CD8-positive, alpha-beta memory T cell (primary cell): ENCODE measurements around the gene FIGNL1. TPM values are rescaled to one million over a fixed set of nuclear protein-coding genes. Genes with fewer than 3 reads are reported as not detected.

ENCODE experiments used
- CTCF ChIA-PET: fragments of 350-600 bp; sonication (Branson Sonifier 250); formaldehyde crosslinking; loops from one replicate; lab custom pipeline; 2021; ENCODE audit warnings: antibody characterized with exemption; lab: Charles Lee
- POLR2A ChIA-PET: fragments of 350-600 bp; sonication (Branson Sonifier 250); formaldehyde crosslinking; loops from one replicate; lab custom pipeline; 2021; ENCODE audit warnings: antibody characterized with exemption; lab: Charles Lee
- DNase-seq, 5 donors: peaks; one replicate each; pipeline versions ENCODE4 v3.0.0 to v3.0.0-alpha.2; 2020 to 2022; ENCODE audit warnings: mixed read lengths in 1 of 5
- H3K27ac ChIP-seq: one replicate; pipeline ENCODE4 v1.7.0; 2013; ENCODE audit warnings: low read depth, mild to moderate bottlenecking, low read length, moderate library complexity
- H3K27me3 ChIP-seq: 2 replicates; pipeline ENCODE4 v1.7.0; 2013; ENCODE audit warnings: low read length, mild to moderate bottlenecking; ENCODE audit not compliant: insufficient read depth, poor library complexity, severe bottlenecking
- H3K36me3 ChIP-seq: 2 replicates; pipeline ENCODE4 v1.7.0; 2013; ENCODE audit warnings: mild to moderate bottlenecking, low read length, moderate library complexity; ENCODE audit not compliant: insufficient read depth
- H3K4me1 ChIP-seq: 2 replicates; pipeline ENCODE4 v1.7.0; 2013; ENCODE audit warnings: mild to moderate bottlenecking, low read length, moderate library complexity; ENCODE audit not compliant: insufficient read depth
- H3K4me3 ChIP-seq: 2 replicates; pipeline ENCODE4 v1.7.0; 2013; ENCODE audit warnings: mild to moderate bottlenecking, low read length
- H3K9me3 ChIP-seq: 2 replicates; pipeline ENCODE4 v1.7.0; 2013; ENCODE audit warnings: mild to moderate bottlenecking, low read length
- H3K27ac Mint-ChIP-seq, 8 donors: one replicate each; pipeline ENCODE4 v1.8.0; 2020 to 2021; ENCODE audit warnings: mixed read lengths in 8 of 8, mild to moderate bottlenecking in 6 of 8, inconsistent platforms in 3 of 8, moderate library complexity in 3 of 8
- H3K27me3 Mint-ChIP-seq, 2 donors: one replicate each; pipeline ENCODE4 v1.8.0; 2020 to 2021; ENCODE audit warnings: mixed read lengths in 2 of 2, mild to moderate bottlenecking in 1 of 2, moderate library complexity in 1 of 2
- H3K36me3 Mint-ChIP-seq, 3 donors: one replicate each; pipeline ENCODE4 v1.8.0; 2020 to 2021; ENCODE audit warnings: mixed read lengths in 3 of 3, inconsistent platforms in 1 of 3, mild to moderate bottlenecking in 1 of 3
- H3K4me1 Mint-ChIP-seq, 3 donors: one replicate each; pipeline ENCODE4 v1.8.0; 2020 to 2021; ENCODE audit warnings: mixed read lengths in 3 of 3, inconsistent platforms in 1 of 3, mild to moderate bottlenecking in 1 of 3
- H3K4me3 Mint-ChIP-seq, 7 donors: one replicate each; pipeline ENCODE4 v1.8.0; 2020 to 2021; ENCODE audit warnings: mixed read lengths in 7 of 7, mild to moderate bottlenecking in 6 of 7, moderate library complexity in 4 of 7, inconsistent platforms in 2 of 7
- H3K9me3 Mint-ChIP-seq, 5 donors: one replicate each; pipeline ENCODE4 v1.8.0; 2020 to 2022; ENCODE audit warnings: mixed read lengths in 5 of 5, mild to moderate bottlenecking in 3 of 5, moderate library complexity in 2 of 5, inconsistent platforms in 1 of 5
- polyA plus RNA-seq: library from polyadenylated mRNA; unstranded; fragments of 300-500 nt; fragmentation: Illumina TruSeq; gene quantifications from one replicate; pipeline ENCODE4 v1.2.3, GENCODE V29; 2021
- total RNA-seq, 2 experiments: library from RNA; stranded (reverse); gene quantifications; one replicate each; pipeline ENCODE4 v1.2.3, GENCODE V29; 2021

Gene FIGNL1
- total and polyA plus RNA-seq, 3 experiments from 2014 or later, result 6.8 to 45.1 (median 45.1) TPM

DNA sequence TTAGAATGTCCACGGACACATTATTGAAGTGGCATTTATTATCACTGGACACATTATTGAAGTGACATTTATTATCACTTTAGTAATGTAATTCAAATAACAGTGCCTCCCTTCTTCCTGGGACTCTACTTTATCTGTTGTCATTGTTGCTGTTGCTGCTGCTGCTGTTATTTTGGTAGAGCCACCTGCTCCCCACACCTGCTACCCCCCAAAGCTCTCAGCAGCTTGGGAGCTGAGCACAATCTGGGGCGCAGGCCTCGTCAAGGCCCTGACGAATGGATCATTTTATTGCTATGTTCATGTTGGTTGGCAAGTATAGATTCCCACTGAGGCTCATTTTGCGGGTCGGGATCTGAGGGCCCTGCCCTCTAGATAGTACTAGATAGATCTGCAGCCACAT, 24.8 kb downstream of the FIGNL1 start:
- Mint-ChIP-seq H3K9me3 (no peaks in the 10 kb centered on the region), H3K4me3 (no peak overlapping the region), H3K27me3 (no peaks in the 10 kb centered on the region), H3K27ac (no peak overlapping the region), H3K36me3 (no peaks in the 10 kb centered on the region), H3K4me1 (no peaks in the 10 kb centered on the region)
- ChIA-PET POLR2A (no interaction called here), CTCF (interaction anchor here (2.9 kb wide), 1 partner anchor 221 kb away, joined by 11 read pairs; no protein-coding TSS in a partner anchor)
- no peaks in the 10 kb centered on the region for H3K4me1 ChIP-seq
- no peak overlapping the region for H3K4me3 ChIP-seq
- H3K27me3 ChIP-seq, result no peaks in the 10 kb centered on the region
- no peaks in the 10 kb centered on the region for H3K36me3 ChIP-seq
- no peak for DNase-seq
- H3K27ac ChIP-seq, result no peak overlapping the region
- H3K9me3 ChIP-seq, result no peaks in the 10 kb centered on the region

DNA sequence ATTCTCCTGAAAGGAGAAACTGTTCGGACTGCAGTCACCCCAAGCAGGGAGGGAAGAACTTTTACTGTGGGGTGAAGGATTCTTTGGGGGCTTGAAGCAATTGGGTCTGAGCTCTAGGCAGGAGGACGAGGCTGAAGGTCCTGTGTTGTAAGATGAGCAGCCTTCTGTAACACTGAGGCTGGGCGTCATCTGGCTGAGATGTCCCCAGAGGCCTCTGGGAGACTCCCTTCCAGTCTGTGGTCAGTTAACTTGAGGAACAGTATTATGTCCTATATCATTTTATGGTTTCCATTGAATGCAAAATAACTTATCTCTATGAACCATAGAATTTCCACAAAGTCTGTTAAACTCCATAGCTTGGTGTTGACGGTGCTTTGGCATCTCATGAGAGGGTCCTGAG, 26.3 kb downstream of the FIGNL1 start:
- no peaks in the 10 kb centered on the region for H3K9me3 ChIP-seq
- CTCF ChIA-PET, result interaction anchor here (2.9 kb wide), 1 partner anchor 220 kb away, joined by 11 read pairs; no protein-coding TSS in a partner anchor
- no peaks in the 10 kb centered on the region for H3K27me3 ChIP-seq
- Mint-ChIP-seq H3K27me3 (no peaks in the 10 kb centered on the region), H3K9me3 (no peaks in the 10 kb centered on the region), H3K4me1 (no peaks in the 10 kb centered on the region), H3K27ac (no peak overlapping the region), H3K36me3 (no peaks in the 10 kb centered on the region), H3K4me3 (no peak overlapping the region)
- H3K27ac ChIP-seq, result no peak overlapping the region
- no peak for DNase-seq
- POLR2A ChIA-PET, result no interaction called here
- H3K4me1 ChIP-seq, result no peaks in the 10 kb centered on the region
- H3K4me3 ChIP-seq, result no peak overlapping the region
- H3K36me3 ChIP-seq, result no peaks in the 10 kb centered on the region

- no peak overlapping the region for H3K4me3 ChIP-seq
- H3K4me3 Mint-ChIP-seq, result no peak overlapping the region
- peaks cover 0 to 3% (median 0%) of the 10 kb centered on the region in 3 donors for H3K4me1 Mint-ChIP-seq
- no peak overlapping the region for H3K27ac ChIP-seq
- no peaks in the 10 kb centered on the region for H3K27me3 ChIP-seq
- H3K27ac Mint-ChIP-seq, result peak overlapping the region in 1 of 8 donors; percentile 28
- no peaks in the 10 kb centered on the region for H3K27me3 Mint-ChIP-seq
- no peaks in the 10 kb centered on the region for H3K36me3 Mint-ChIP-seq
- ChIA-PET CTCF (interaction anchor here (2.9 kb wide), 1 partner anchor 219 kb away, joined by 11 read pairs; no protein-coding TSS in a partner anchor), POLR2A (no interaction called here)
- no peaks in the 10 kb centered on the region for H3K36me3 ChIP-seq
- no peaks in the 10 kb centered on the region for H3K9me3 ChIP-seq
- H3K4me1 ChIP-seq, result no peaks in the 10 kb centered on the region
- H3K9me3 Mint-ChIP-seq, result no peaks in the 10 kb centered on the region
- DNase-seq, result no peak
Measured at GRCh38 chr7:50422858-50423257, 27.3 kb downstream of the FIGNL1 start.

GRCh38 chr7:50421043-50421442, 29.1 kb downstream of the FIGNL1 start:
- POLR2A ChIA-PET, result no interaction called here
- H3K36me3 ChIP-seq, result no peaks in the 10 kb centered on the region

DNA sequence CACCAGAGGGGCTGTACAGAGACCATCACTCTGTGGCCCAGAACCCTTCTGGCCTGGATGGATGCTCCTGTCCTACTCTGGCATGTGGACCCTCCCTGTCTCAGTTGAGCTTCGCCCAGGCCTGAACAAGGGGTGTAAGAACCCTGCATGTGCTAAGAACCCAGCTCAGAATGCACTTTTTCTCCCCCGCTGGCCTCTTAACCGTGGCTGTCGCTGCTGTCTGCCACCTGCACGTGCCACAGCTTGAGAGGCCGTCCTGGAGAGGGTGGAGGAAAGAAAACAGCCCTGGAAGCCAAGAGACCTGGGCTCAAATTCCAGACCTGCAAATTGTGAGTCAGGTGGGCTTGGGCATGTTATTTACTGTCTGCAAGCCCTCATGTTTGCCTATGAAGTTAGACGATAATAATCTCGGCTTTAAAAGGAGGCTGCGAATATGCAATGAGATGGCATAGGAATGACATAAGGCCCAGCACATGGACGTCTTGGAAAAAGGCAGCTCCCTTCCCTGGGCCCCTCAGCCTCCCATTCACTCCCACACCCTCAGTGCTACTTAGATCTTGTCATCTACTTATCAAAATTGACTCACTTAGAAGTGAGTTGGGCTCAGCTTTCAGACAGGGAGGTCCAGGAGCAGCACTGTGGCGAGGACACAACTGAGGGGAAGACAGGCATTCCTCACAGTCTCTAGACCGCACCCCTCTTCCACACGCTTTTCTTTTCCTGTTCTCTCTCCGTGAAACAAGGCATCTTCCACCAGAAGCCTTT, 31.4 kb downstream of the FIGNL1 start:
- H3K4me1 ChIP-seq, result peaks cover 13% of the 10 kb centered on the region
- H3K4me3 ChIP-seq, result no peak overlapping the region
- peaks cover 12 to 20% (median 19%) of the 10 kb centered on the region in 3 donors for H3K4me1 Mint-ChIP-seq
- no peaks in the 10 kb centered on the region for H3K36me3 ChIP-seq
- H3K36me3 Mint-ChIP-seq, result no peaks in the 10 kb centered on the region
- no peak overlapping the region for H3K27ac ChIP-seq
- no peak overlapping the region for H3K27ac Mint-ChIP-seq
- H3K9me3 Mint-ChIP-seq, result no peaks in the 10 kb centered on the region
- DNase-seq, result no peak
- no peaks in the 10 kb centered on the region for H3K9me3 ChIP-seq
- CTCF ChIA-PET, result interaction anchor here (1.0 to 5.4 kb wide), 39 partner anchors 9 to 326 kb away, joined by 3 to 62 read pairs (median 5); partner anchors contain the start of gene ZPBP
- no peaks in the 10 kb centered on the region for H3K27me3 Mint-ChIP-seq
- no peak overlapping the region for H3K4me3 Mint-ChIP-seq
- H3K27me3 ChIP-seq, result no peaks in the 10 kb centered on the region
- POLR2A ChIA-PET, result interaction anchor here (0.6 to 1.3 kb wide), 3 partner anchors 113 to 213 kb away, joined by 3 to 4 read pairs (median 3); no protein-coding TSS in a partner anchor

More at GRCh38 chr7:50421043-50421442, 29.1 kb downstream of the FIGNL1 start:
- Mint-ChIP-seq H3K9me3 (no peaks in the 10 kb centered on the region), H3K27ac (no peak overlapping the region), H3K4me3 (no peak overlapping the region), H3K4me1 (peaks cover 8 to 12% (median 9%) of the 10 kb centered on the region in 3 donors), H3K27me3 (no peaks in the 10 kb centered on the region), H3K36me3 (no peaks in the 10 kb centered on the region)
- H3K9me3 ChIP-seq, result no peaks in the 10 kb centered on the region
- no peaks in the 10 kb centered on the region for H3K27me3 ChIP-seq
- CTCF ChIA-PET, result interaction anchor here (1.6 to 2.7 kb wide), 3 partner anchors 215 to 328 kb away, joined by 6 to 14 read pairs (median 8); partner anchors contain the start of gene ZPBP
- DNase-seq, result no peak
- H3K4me1 ChIP-seq, result peaks cover 12% of the 10 kb centered on the region
- no peak overlapping the region for H3K4me3 ChIP-seq
- H3K27ac ChIP-seq, result no peak overlapping the region

DNA sequence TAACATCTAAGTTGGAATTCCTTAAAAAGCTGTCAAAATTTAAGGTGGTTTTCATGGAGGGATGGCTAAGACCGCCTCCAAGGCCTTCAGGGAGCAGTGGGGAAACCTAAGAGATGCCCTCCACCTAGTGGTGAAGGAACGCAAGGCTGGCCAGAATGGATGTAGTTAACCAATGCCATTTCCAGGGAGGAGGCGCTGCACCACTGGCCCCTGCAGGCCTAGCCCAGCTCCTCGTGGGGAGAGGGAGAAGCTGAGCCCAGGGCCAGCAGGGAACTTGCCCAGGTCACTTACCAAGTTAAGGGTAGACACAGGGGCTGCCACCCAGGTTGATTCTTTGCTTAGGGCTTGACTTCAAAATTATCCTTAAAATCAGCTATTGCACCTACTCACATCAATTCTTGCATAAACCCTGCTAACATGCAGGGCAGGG, 32.0 kb downstream of the FIGNL1 start:
- H3K36me3 ChIP-seq, result no peaks in the 10 kb centered on the region
- H3K4me3 ChIP-seq, result no peak overlapping the region
- no peaks in the 10 kb centered on the region for H3K27me3 ChIP-seq
- Mint-ChIP-seq H3K9me3 (no peaks in the 10 kb centered on the region), H3K27ac (no peak overlapping the region), H3K4me3 (no peak overlapping the region), H3K4me1 (peaks cover 12 to 20% (median 19%) of the 10 kb centered on the region in 3 donors), H3K27me3 (no peaks in the 10 kb centered on the region), H3K36me3 (no peaks in the 10 kb centered on the region)
- CTCF ChIA-PET, result interaction anchor here (0.7 to 5.4 kb wide), 49 partner anchors 9 to 350 kb away, joined by 3 to 62 read pairs (median 5); partner anchors contain the start of gene ZPBP
- H3K9me3 ChIP-seq, result no peaks in the 10 kb centered on the region
- POLR2A ChIA-PET, result interaction anchor here (0.6 to 1.3 kb wide), 3 partner anchors 113 to 213 kb away, joined by 3 to 4 read pairs (median 3); no protein-coding TSS in a partner anchor
- peak; percentile 43 to 81 (median 56) for DNase-seq
- H3K4me1 ChIP-seq, result peaks cover 13% of the 10 kb centered on the region
- H3K27ac ChIP-seq, result no peak overlapping the region

- H3K27me3 ChIP-seq, result no peaks in the 10 kb centered on the region
- ChIA-PET CTCF (interaction anchor here (1.0 to 5.4 kb wide), 13 partner anchors 10 to 348 kb away, joined by 3 to 62 read pairs (median 15); partner anchors contain the start of gene IKZF1), POLR2A (no interaction called here)
- H3K4me3 ChIP-seq, result no peak overlapping the region
- H3K27ac ChIP-seq, result no peak overlapping the region
- Mint-ChIP-seq H3K4me3 (peak overlapping the region in 2 of 7 donors; percentile 45 to 54), H3K36me3 (peaks cover 0 to 1% (median 0%) of the 10 kb centered on the region in 3 donors), H3K4me1 (peaks cover 15 to 22% (median 21%) of the 10 kb centered on the region in 3 donors), H3K27me3 (no peaks in the 10 kb centered on the region), H3K9me3 (no peaks in the 10 kb centered on the region), H3K27ac (peak overlapping the region in 1 of 8 donors; percentile 35)
- peaks cover 13% of the 10 kb centered on the region for H3K4me1 ChIP-seq
- no peaks in the 10 kb centered on the region for H3K36me3 ChIP-seq
- H3K9me3 ChIP-seq, result no peaks in the 10 kb centered on the region
- DNase-seq, result no peak
Measured at GRCh38 chr7:50416527-50417182, 33.5 kb downstream of the FIGNL1 start.
